ENCODE results near the gene VWA2. TPM values are rescaled to one million over a fixed set of nuclear protein-coding genes. Genes with fewer than 3 reads are reported as not detected.

The VWA2 gene
- total and polyA plus RNA-seq, 2 donors (not counting 3 experiments of a cell fraction or from before 2014, with no cell fraction given): not detected

- H3K79me2 ChIP-seq (ENCODE audit: control insufficient read depth, insufficient read depth, low read length): no peaks in the 10 kb centered on the region
- H3K36me3 ChIP-seq (ENCODE audit: control insufficient read depth in 2 of 2, extremely low read depth in 1 of 2, insufficient read depth in 2 of 2, low read length in 2 of 2): no peaks in the 10 kb centered on the region
- H2AFZ ChIP-seq (ENCODE audit: low read depth, low read length): no peak overlapping the region
- H3K4me3 ChIP-seq (replicated peaks in 1 of 3; ENCODE audit: insufficient read depth in 1 of 3, low read depth in 1 of 3, low read length in 3 of 3): no peak overlapping the region
- H3K4me2 ChIP-seq (ENCODE audit: insufficient read depth, low read length): no peak overlapping the region
- H4K20me1 ChIP-seq (replicated peaks; ENCODE audit: control insufficient read depth, extremely low read depth, insufficient read depth, low read length): no peaks in the 10 kb centered on the region
- TF ChIP-seq GATA2 (IDR thresholded peaks at IDR 0.05; ENCODE audit: insufficient read depth, insufficient read length, low read depth, low read length): no peak
- no peak for TF ChIP-seq FOS (IDR thresholded peaks at IDR 0.05; ENCODE audit: borderline replicate concordance, insufficient read depth, low read length)
- no peak for TF ChIP-seq JUN (IDR thresholded peaks at IDR 0.05; ENCODE audit: borderline replicate concordance, insufficient read depth, insufficient read length, low read depth)
- no peak for TF ChIP-seq POLR2A (IDR thresholded peaks at IDR 0.05; ENCODE audit: low read depth, low read length)
- TF ChIP-seq MYC (IDR thresholded peaks at IDR 0.05; ENCODE audit: low read depth, low read length): no peak
- no peak for TF ChIP-seq MAX (IDR thresholded peaks at IDR 0.05; ENCODE audit: insufficient read depth, insufficient read length)
- TF ChIP-seq EZH2 (IDR thresholded peaks at IDR 0.05; ENCODE audit: borderline replicate concordance, low read depth, low read length, severe bottlenecking): no peak
- no peak for TF ChIP-seq CTCF (IDR thresholded peaks at IDR 0.05; ENCODE audit: extremely low read depth in 1 of 2, insufficient read depth in 1 of 2, low read depth in 1 of 2, low read length in 2 of 2)
- no peak for TF ChIP-seq POLR2AphosphoS5 (IDR thresholded peaks at IDR 0.05; ENCODE audit: insufficient read depth, low read depth, low read length)
- peaks cover 9 to 12% of the 10 kb centered on the region in 2 experiments for H3K27me3 ChIP-seq (ENCODE audit: control insufficient read depth in 2 of 2, insufficient read depth in 2 of 2, low read length in 2 of 2)
- H3K9ac ChIP-seq (replicated peaks; ENCODE audit: extremely low read depth, insufficient read depth, low read length): no peak overlapping the region
- dilution Hi-C loops (cut with MboI; ENCODE audit: extremely low pct_ligation_motif_present, low sequenced_read_pairs) (no loop called here), intact Hi-C loops (cut with micrococcal nuclease) (no loop called here)
- no TSS peak for BruUV-seq (replicated peaks)
- H3K9me1 ChIP-seq (replicated peaks; ENCODE audit: control insufficient read depth, extremely low read depth, insufficient read depth, low read length): no peaks in the 10 kb centered on the region
- CTCF ChIA-PET: interaction anchor here (1.0 to 1.5 kb wide), 3 partner anchors 9 to 59 kb away, joined by 3 to 5 read pairs (median 3); partner anchors contain the start of gene CCDC186
- DNase-seq (ENCODE audit: low read depth, low spot score) (no peak), FAIRE-seq (peak; percentile 12)
- no peaks in the 10 kb centered on the region for H3K9me3 ChIP-seq (replicated peaks; ENCODE audit: control insufficient read depth, insufficient read depth, low read length)
- H3K27ac ChIP-seq (ENCODE audit: insufficient read depth, low read depth, low read length): no peak overlapping the region
- POLR2A ChIA-PET: no interaction called here
- no peaks in the 10 kb centered on the region for H3K4me1 ChIP-seq (ENCODE audit: control insufficient read depth, extremely low read depth, insufficient read depth, low read length)
Measured at GRCh38 chr10:114232561-114233176, 6.4 kb upstream of the VWA2 start.
